Right atrium auricular region (tissue), 2 donors: ENCODE data around the gene SNAPC5. TPM values are rescaled to one million over a fixed set of nuclear protein-coding genes. Genes with fewer than 3 reads are reported as not detected.
"Not testable (repeated sequence)": the region's sequence is repeated elsewhere in the genome, so short reads cannot be mapped to it uniquely, and the experiment has no call there.

ENCODE experiments used
- DNase-seq: peaks from one replicate; pipeline ENCODE4 v3.0.0-alpha.2; 2019; ENCODE audit warnings: low spot score
- H3K27ac ChIP-seq, 2 donors: fragments of 200-600 bp; sonication (generic); 1 replicate in 1 of 2; 2 replicates in 1 of 2; pipeline ENCODE4 v1.5.1; 2016 to 2019
- H3K27me3 ChIP-seq, 2 donors: fragments of 200-600 bp; sonication (generic); one replicate each; pipeline versions ENCODE4 v1.5.1 to v1.6.0; 2017 to 2019
- H3K36me3 ChIP-seq: fragments of 200-600 bp; sonication (generic); one replicate; pipeline ENCODE4 v1.5.1; 2016
- H3K4me1 ChIP-seq, 2 donors: fragments of 200-600 bp; sonication (generic); one replicate each; pipeline versions ENCODE4 v1.5.1 to v1.6.0; 2017 to 2019
- H3K4me3 ChIP-seq, 2 donors: fragments of 200-600 bp; sonication (generic); 1 replicate in 1 of 2; 2 replicates in 1 of 2; pipeline ENCODE4 v1.5.1; 2017 to 2019; ENCODE audit warnings: mild to moderate bottlenecking in 1 of 2, moderate library complexity in 1 of 2
- H3K9me3 ChIP-seq, 2 donors: fragments of 200-600 bp; sonication (generic); one replicate each; pipeline ENCODE4 v1.5.1; 2019
- total RNA-seq, 2 donors: library from RNA; depleted of rRNA; stranded (reverse); fragments of >200 nt; gene quantifications; one replicate each; pipeline ENCODE4 v1.1.0, GENCODE V29; 2016
- TF ChIP-seq, protein P1 (sequence below), 2 donors: fragments of 200-600 bp; sonication (generic); IDR thresholded peaks; one replicate each; pipeline ENCODE4 v1.5.1; 2019; ENCODE audit warnings: antibody characterized with exemption in 2 of 2

SNAPC5 gene
- total RNA-seq, 2 donors from 2014 or later, result 27.6 to 35.3 TPM

DNA sequence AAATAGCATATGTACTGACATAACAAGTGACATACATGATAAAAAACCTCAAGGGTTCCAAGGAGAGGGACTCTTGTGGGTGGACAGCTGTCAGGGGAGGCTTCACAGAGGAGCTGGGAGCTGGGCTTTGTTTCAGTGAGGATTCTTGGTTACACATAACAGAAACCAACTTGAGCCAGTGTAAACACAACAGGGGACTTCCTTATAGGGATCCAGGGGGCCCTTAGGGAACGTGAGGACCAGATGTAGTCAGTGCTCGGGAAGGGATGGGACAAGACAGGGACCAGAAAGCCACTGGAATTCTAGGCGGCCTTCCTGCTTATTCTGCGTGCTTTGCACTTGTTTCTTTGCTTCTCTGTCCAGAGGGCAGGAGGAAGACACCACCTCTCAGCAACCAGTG is 34.9 kb downstream of the SNAPC5 start:
- no peaks in the 10 kb centered on the region for H3K27me3 ChIP-seq

DNA sequence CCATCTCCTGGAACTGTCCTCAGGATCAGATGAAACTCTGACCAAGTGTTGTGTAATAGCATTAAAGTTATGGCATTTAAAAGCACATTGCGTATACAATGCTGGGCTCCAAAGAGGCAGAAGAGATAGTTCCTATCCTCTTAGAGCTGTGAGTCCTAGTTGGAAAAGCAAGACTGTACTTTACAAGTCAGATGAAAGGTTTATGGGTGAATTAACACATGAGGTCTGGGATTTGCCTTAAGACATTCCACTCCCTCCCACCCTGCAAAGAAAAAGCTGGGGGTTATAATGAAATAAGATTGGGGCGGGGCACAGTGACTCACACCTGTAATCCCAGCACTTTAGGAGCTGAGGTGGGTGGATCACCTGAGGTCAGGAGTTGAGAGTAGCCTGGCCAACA is 35.6 kb downstream of the SNAPC5 start:
- H3K4me3 ChIP-seq, result no peak overlapping the region
- H3K36me3 ChIP-seq, result no peaks in the 10 kb centered on the region
- no peak for DNase-seq
- H3K27me3 ChIP-seq, result no peaks in the 10 kb centered on the region
- TF ChIP-seq, protein P1, sequence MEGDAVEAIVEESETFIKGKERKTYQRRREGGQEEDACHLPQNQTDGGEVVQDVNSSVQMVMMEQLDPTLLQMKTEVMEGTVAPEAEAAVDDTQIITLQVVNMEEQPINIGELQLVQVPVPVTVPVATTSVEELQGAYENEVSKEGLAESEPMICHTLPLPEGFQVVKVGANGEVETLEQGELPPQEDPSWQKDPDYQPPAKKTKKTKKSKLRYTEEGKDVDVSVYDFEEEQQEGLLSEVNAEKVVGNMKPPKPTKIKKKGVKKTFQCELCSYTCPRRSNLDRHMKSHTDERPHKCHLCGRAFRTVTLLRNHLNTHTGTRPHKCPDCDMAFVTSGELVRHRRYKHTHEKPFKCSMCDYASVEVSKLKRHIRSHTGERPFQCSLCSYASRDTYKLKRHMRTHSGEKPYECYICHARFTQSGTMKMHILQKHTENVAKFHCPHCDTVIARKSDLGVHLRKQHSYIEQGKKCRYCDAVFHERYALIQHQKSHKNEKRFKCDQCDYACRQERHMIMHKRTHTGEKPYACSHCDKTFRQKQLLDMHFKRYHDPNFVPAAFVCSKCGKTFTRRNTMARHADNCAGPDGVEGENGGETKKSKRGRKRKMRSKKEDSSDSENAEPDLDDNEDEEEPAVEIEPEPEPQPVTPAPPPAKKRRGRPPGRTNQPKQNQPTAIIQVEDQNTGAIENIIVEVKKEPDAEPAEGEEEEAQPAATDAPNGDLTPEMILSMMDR (IDR thresholded peaks at IDR 0.05), result no peak
- H3K9me3 ChIP-seq, result no peaks in the 10 kb centered on the region
- no peak overlapping the region for H3K27ac ChIP-seq
- H3K4me1 ChIP-seq, result no peaks in the 10 kb centered on the region

More for the DNA sequence above, 34.9 kb downstream of the SNAPC5 start:
- Histone ChIP-seq H3K9me3 (no peaks in the 10 kb centered on the region), H3K4me1 (no peaks in the 10 kb centered on the region), H3K36me3 (no peaks in the 10 kb centered on the region), H3K4me3 (no peak overlapping the region), H3K27ac (no peak overlapping the region)
- no peak for DNase-seq
- TF ChIP-seq, protein P1 (IDR thresholded peaks at IDR 0.05), result no peak

DNA sequence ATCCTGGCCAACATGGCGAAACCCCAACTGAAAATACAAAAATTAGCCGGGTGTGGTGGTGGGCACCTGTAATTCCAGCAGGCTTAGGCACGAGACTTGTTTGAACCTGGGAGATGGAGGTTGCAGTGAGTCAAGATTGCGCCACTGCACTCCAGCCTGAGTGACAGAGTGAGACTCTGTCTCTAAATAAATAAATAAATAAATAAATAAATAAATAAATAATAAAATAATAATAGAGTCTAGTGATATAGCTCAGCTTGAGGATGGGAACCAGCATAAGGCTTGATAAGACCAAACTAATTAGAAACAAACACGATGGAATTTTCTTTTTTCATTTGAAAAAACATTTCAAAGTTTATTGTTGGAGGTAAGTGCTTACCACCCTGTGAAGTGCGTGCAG is 36.3 kb downstream of the SNAPC5 start:
- H3K4me3 ChIP-seq, DNase-seq, H3K27me3 ChIP-seq, H3K36me3 ChIP-seq, H3K27ac ChIP-seq, H3K4me1 ChIP-seq, H3K9me3 ChIP-seq: not testable (repeated sequence)

DNA sequence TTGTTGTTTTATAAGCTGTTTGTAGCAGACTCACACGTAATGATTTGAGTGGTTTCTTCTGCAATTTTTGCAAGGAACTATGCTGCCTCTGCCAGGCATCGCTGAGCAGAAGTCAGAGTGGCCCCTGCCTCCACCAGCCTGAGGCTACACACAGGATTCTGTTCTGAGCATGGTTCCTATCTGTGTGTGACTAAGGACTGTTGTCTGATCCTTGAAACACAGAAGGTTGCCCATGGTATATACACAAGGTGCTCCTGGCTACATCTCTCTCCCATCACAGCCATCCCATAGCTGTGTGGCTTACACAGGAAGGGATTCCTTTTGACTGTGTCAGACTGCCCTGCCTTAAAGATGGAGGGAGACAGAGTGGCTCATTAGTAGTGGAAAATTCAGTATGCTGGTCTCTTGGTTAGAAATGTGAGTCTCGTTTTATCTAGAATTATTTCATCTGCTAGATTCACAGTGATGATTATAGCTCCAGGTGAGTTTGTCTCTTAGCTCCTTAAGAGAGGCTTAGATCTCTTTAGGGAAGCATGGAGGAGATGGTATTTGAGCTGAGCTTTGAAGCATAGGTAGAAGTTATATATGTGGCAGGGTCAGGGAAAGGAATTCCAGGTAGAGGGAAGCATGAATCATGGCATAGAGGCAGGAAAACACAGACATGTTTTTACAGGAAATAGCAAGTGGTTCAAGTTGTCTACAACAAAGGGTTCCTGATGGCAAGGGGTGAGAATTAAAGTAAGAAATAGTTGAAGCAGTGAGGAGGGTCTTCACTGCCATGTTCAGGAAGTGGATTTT is 37.5 kb downstream of the SNAPC5 start:
- TF ChIP-seq, protein P1 (IDR thresholded peaks at IDR 0.05), result no peak
- no peak overlapping the region for H3K27ac ChIP-seq
- DNase-seq, result no peak
- no peak overlapping the region for H3K4me3 ChIP-seq
- no peaks in the 10 kb centered on the region for H3K9me3 ChIP-seq
- H3K4me1 ChIP-seq, result no peaks in the 10 kb centered on the region
- H3K36me3 ChIP-seq, result no peaks in the 10 kb centered on the region
- no peaks in the 10 kb centered on the region for H3K27me3 ChIP-seq

DNA sequence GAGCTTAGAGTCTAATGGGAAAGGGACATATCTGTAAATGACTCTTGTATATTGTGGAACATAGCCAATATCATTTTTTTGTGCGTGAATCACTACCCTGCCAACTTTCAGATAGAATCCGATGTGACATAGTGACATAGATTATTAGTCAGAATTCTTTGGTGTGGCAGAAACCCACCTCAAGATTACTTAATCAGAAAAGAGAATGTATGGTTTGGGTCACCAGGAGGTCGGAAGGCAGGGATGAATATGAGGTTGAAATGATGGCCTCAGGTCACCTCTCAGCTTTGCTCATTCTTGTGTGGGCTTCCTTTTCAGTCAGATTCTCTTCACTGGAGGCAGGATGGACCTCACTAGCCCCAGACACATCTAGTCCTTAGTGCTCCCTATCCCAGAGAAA is 41.4 kb downstream of the SNAPC5 start:
- Histone ChIP-seq H3K4me1 (no peaks in the 10 kb centered on the region), H3K36me3 (peaks cover 8% of the 10 kb centered on the region), H3K4me3 (no peak overlapping the region), H3K27ac (no peak overlapping the region), H3K27me3 (no peaks in the 10 kb centered on the region), H3K9me3 (no peaks in the 10 kb centered on the region)
- DNase-seq, result no peak
- TF ChIP-seq, protein P1 (IDR thresholded peaks at IDR 0.05), result no peak

DNA sequence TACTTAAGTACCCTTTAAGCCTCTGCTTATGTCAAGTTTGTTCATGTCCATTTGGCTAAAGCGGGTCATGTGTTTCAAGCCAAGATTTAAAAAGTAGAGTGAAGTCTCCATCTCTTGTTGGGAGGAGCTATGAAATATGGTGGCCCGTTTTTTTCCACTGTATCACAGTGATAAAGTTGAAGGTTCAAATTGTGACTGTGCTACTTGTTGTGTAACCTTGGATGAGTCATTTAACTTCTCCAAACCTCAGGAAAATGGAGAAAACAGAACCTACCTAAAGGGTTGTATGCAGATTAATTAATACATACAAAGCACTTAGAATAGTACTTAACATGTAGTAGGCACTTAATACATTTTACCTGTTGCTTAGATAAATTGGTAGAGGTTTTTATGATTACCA is 43.4 kb downstream of the SNAPC5 start:
- no peak for DNase-seq
- Histone ChIP-seq H3K27me3 (no peaks in the 10 kb centered on the region), H3K9me3 (no peaks in the 10 kb centered on the region), H3K4me3 (no peak overlapping the region), H3K4me1 (no peaks in the 10 kb centered on the region), H3K27ac (no peak overlapping the region), H3K36me3 (peaks cover 8% of the 10 kb centered on the region)
- TF ChIP-seq, protein P1 (IDR thresholded peaks at IDR 0.05), result no peak
